HepG2 (cell line): ENCODE data around the gene PGAP1.

Experiments
- CTCF ChIP-seq: sonication (generic); formaldehyde crosslinking; IDR thresholded peaks from 2 replicates; pipeline ENCODE4 v1.5.0; 2020; ENCODE audit warnings: mild to moderate bottlenecking, missing genetic modification reagents, moderate library complexity
- ELF4 ChIP-seq: sonication (generic); formaldehyde crosslinking; IDR thresholded peaks from 2 replicates; pipeline ENCODE4 v1.5.0; 2020; ENCODE audit warnings: missing genetic modification reagents, mild to moderate bottlenecking, moderate library complexity, borderline replicate concordance
- FOXA1 ChIP-seq, 2 experiments: fragments of 450-650 bp in 1 of 2; sonication (generic) in 1 of 2; formaldehyde crosslinking in 1 of 2; IDR thresholded peaks; 2 replicates each; pipeline versions ENCODE4 v1.4.0 to v1.6.1; 2016 to 2020; ENCODE audit warnings: missing genetic modification reagents in 1 of 2
- GTF2F1 ChIP-seq: fragments of 150-350 bp; IDR thresholded peaks from 2 replicates; pipeline ENCODE4 v1.6.1; 2014; ENCODE audit warnings: low read length
- KDM1A ChIP-seq: IDR thresholded peaks from 2 replicates; pipeline ENCODE4 v1.6.1; 2016; ENCODE audit warnings: missing compliant biosample characterization
- MLX ChIP-seq: IDR thresholded peaks from 2 replicates; pipeline ENCODE4 v1.6.1; 2016
- ZBTB7A ChIP-seq: sonication (generic); formaldehyde crosslinking; IDR thresholded peaks from 2 replicates; pipeline ENCODE4 v1.8.0; 2022; ENCODE audit warnings: mild to moderate bottlenecking, missing genetic modification reagents
- ZNF292 ChIP-seq: sonication (generic); formaldehyde crosslinking; IDR thresholded peaks from 2 replicates; pipeline ENCODE4 v1.8.1; 2022; ENCODE audit warnings: mild to moderate bottlenecking, low read depth, missing genetic modification reagents, borderline replicate concordance
- ZNF589 ChIP-seq: sonication (generic); formaldehyde crosslinking; conservative IDR thresholded peaks from 2 replicates; pipeline ENCODE4 v1.8.0; 2022; ENCODE audit warnings: mild to moderate bottlenecking, moderate library complexity, missing genetic modification reagents
- ZNF761 ChIP-seq: sonication (generic); formaldehyde crosslinking; conservative IDR thresholded peaks from 2 replicates; pipeline ENCODE4 v1.4.0; 2020; ENCODE audit warnings: mild to moderate bottlenecking, missing genetic modification reagents

GRCh38 chr2:196827356-196827755 is 99.2 kb downstream of the PGAP1 start:
- no peak for TF ChIP-seq ZNF761 (CRISPR knock-in tag)
- TF ChIP-seq FOXA1 (IDR thresholded peaks at IDR 0.05): no peak
- TF ChIP-seq FOXA1 (CRISPR knock-in tag; IDR thresholded peaks at IDR 0.05): no peak
- no peak for TF ChIP-seq CTCF
- no peak for TF ChIP-seq ELF4 (CRISPR knock-in tag)
- TF ChIP-seq MLX: no peak
- no peak for TF ChIP-seq ZNF292 (CRISPR knock-in tag)
- TF ChIP-seq KDM1A (CRISPR knock-in tag): no peak
- no peak for TF ChIP-seq ZBTB7A (CRISPR knock-in tag)
- TF ChIP-seq GTF2F1: no peak
- no peak for TF ChIP-seq ZNF589 (CRISPR knock-in tag)
